Raji (cell line): ENCODE measurements around the gene CABCOCO1.

Experiments used
- POLR2A ChIP-seq: IDR thresholded peaks from 2 replicates; pipeline ENCODE4 v1.6.1; 2011; ENCODE audit warnings: low read depth, low read length, control low read depth; ENCODE audit not compliant: insufficient read depth

Gene CABCOCO1

DNA sequence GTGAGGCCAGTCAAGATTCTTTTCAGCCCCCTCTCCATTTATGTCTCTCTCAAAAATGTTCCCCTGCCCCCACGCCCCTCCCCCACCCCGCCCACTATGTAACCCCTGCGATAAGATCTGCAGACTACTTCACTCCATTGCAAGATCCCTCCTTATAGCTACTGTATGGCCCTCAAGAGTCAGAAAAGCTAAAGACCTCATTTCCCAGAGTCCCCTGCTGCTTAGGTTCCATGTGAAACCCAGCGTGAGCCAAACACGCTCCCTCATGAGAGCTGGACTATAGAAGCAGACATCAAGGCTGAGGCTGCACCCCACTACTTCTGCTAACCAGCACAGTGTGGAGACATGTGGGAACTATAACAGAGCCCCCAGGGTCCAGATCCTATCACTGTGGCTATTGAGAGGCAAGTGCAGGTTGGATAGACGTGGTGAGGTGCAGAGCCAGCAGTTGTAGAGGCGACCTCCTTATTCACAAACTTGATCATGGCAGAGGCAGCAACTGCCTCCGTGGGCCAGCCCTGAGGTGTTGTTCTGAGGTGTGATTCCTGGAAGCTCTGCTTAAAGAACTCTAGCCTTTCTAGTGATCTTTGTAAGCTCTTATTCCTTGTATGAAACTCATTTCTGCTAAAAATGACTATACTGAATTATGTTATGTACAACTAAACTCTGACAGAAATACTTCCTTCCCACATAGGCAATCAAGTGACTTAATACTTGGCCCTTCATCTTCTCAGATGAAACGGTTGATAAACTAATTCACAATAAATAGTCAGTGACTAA, 121.8 kb downstream of the CABCOCO1 start:
- TF ChIP-seq POLR2A: no peak

DNA sequence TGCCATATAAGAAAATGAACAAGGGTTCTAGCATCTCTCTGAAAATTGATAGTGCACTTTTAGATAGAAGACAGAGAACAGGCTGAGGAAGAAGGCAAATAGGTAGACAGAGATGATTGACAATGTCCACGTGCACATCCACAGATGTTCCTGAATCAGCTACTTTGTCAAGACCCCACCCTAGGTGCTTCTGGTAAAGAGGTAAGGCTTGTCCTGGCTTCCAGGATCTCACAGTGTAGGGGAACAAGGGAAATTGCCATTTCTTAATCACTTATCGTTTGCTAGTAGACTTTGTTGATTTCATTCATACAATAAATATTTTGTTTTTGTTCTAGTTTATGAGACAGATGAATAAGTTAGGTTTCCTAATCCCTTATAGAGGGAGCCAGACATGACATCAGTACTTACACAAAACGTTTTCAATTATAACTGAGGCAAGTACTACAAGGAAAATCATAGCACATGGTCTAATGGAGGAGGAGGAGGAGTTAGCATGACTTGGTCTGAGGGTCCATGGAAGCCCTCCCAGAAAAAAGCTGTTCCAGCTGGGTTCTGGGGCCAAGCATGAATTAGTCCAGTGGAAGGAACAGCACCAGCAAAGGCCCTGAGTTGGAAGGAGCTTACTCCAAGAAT, 122.9 kb downstream of the CABCOCO1 start:
- TF ChIP-seq POLR2A: no peak

- TF ChIP-seq POLR2A: no peak
Observed at GRCh38 chr10:61786728-61787127, 124.0 kb downstream of the CABCOCO1 start.

GRCh38 chr10:61787170-61787569, 124.4 kb downstream of the CABCOCO1 start:
- no peak for TF ChIP-seq POLR2A

DNA sequence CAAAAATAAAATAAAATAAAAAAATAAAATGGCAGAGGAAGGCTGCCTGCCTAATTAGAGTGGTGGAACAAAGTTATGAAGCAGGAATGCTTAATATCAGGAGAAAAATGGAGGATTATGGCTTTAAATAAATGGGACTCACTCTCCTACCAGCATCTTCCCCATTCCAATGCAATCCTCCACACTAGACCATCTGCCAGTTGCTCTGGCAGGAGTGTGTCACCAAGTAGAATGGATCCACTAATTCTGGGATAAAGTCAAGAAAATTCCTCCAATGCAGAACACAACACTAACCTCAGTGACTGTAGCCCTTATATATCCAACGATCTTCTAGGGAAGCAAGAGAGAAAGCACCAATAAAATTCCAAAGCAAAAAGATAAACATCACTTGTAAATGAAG, 126.3 kb downstream of the CABCOCO1 start:
- TF ChIP-seq POLR2A: no peak

GRCh38 chr10:61791216-61791615, 128.5 kb downstream of the CABCOCO1 start:
- no peak for TF ChIP-seq POLR2A

DNA sequence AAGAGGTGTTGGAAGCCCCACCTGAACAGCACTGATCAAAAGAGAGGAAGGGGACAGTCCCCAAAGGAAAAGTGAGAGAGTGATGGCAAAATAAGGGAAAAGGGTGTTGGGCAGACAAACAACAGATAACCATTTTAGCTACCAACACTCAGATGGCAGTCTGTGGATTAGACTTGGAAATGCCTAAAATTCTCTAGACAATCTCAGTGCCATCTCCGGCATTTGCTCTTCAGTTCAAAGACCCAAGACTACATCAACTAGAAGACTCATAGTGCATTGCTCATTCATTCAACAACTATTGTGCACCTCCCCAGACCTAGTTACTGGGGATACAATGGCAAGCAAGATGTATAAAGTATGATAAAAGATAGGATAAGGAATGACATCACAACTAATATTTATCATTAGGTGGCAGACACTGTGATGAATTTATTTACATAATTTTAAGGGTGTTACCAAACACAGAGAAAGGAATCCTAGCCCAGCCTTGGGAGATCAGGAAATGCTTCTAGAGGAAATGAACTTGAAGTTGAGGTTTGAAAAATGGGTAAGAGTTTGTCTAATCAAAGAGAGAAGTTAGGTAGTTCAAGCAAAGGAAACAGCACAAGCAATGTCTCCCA, 129.5 kb downstream of the CABCOCO1 start:
- TF ChIP-seq POLR2A: no peak

- TF ChIP-seq POLR2A: no peak
Observed at GRCh38 chr10:61792921-61793320, 130.2 kb downstream of the CABCOCO1 start.

DNA sequence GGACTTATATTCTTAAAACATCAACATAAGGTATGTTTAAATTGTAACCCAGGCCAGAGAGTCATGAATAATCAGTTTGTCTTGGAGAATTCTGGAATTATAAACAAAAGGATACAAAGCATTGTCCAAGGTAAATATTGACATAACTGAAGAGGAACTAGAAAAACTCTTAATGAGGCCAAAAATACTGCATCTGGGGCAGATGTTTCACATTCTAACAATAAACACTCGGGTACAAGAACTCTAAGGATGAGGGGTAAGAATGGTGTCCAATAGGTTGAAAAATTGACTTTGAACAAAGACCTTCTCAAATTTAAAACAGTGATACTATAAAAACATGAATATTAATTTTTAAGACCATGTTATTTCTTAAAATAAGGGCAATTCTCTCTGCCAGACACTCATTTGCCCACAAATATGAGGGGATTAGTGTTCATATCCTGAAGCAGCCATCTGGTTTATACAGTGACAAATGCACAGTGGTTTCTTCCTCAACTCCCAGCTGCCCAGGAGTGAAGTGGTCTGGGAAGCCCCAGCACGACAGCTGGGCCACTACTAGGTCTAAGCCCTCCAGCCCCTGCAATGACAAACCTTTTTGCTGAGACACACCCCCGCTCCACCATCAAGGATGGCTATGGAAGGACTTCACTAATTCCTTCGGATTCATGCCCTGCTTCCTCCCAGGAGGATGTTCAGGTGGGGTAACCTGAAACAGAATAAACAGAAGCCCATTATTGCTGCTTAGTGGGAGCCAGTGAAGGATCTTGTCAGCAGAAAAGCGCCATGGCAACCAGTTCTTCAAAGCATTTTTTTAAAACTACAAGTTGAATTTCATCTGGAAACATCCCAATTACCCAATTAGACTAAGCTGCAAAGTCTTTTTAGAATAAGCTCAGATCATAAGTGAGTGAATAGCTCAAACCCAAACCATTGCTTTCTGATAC, 131.3 kb downstream of the CABCOCO1 start:
- no peak for TF ChIP-seq POLR2A

GRCh38 chr10:61795147-61795546, 132.4 kb downstream of the CABCOCO1 start:
- no peak for TF ChIP-seq POLR2A

DNA sequence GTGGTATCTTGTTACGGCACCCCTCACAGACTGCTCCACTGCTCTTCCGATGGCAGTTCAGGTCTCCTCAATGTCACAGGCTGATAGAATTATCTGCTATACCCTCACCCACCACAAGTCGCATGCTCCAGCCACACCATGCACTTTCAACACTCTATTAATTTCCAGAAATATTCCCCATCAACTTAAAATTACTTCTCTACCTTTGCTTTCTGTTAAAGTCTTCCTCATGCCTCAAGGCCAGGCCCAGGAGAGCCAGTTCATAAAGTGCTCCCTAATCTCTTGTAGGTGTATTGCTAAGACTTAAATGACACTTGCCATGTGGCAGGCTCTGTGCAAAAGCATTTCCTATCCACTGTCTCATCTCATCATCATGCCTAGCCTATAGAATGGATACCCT, 132.8 kb downstream of the CABCOCO1 start:
- no peak for TF ChIP-seq POLR2A

DNA sequence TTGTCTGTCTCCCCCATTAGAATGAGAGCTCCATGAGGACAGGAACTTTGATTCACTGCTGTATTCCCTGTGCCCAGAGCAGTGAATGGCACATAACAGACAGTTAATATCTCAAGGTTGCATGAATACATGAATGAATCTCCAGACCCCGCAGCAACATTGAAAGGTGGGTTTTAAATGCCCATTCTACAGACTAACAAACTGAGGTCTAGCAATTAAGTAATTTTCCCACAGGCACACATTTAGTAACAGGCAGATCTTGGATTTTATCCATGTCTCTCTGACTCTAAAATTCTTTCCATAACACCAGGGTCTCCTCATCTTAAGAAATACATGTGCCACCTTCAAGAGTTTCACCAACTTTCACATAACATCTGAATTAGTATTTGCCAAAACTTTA, 134.1 kb downstream of the CABCOCO1 start:
- no peak for TF ChIP-seq POLR2A

DNA sequence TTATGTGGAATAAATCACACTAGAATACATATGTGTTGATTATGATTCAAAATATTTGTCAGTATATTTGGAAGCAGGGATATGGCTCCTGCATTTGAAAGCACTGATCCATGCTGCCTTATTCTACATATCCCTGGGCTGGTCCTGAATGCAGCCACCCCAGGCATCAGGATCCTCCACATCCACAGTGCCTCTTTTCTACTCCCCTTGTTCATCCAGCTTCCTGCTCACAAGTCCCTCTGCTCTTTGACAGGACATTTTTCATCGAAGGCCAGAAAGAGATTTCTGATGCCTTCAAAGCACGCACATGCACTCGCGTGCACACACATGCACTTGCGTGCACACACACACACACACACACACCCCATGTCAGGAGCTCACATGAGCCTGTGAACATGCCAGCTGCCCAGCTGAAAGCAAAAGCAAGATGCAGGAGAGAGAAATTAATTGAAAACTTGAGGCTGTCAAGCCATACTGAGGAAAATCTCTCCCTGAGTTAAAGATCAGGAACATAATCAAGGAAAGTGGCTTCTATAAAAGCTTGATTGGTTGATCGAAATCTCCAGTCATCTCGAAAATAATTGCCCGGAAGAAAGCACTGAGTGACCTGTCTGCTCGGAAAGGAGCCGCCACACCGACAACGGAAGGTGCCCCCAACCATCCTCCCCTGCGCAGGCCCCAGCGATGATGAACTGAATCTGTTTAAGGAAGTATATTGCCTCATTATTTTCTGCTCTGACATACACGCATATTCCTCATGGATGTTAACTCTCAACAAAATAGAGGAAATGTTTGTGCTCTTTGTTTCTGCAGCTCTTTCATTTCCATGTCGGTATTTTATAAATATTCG, 134.8 kb downstream of the CABCOCO1 start:
- no peak for TF ChIP-seq POLR2A

DNA sequence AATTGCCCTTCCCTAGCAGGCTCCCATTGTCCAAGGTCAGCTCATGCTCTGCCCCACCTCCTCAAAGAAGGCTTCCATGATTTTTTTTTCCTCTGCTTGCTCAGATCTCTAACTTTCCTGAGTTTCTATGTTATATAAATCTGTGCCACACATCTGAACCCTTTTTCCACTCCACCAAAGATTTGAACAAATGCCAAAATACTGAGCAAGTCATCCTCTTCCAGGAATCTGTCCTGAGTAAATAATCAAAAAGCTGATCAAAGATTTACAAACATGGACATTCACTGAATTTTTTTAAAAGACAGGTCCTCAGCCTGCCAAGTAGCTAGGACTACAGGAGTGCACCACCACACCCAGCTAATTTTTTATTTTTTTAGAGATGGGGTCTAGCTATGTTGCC, 136.0 kb downstream of the CABCOCO1 start:
- no peak for TF ChIP-seq POLR2A
